ENCODE data around the gene GPR25. TPM values are rescaled to one million over a fixed set of nuclear protein-coding genes. Genes with fewer than 3 reads are reported as not detected.
A peak's percentile ranks its signal among the peaks of the same experiment; 100 is the strongest.

GPR25 gene
- total RNA-seq, 1 experiment from 2014 or later: not detected

GRCh38 chr1:200890027-200890426 lies 17.2 kb downstream of the GPR25 start:
- Histone ChIP-seq H3K4me1 (ENCODE audit: insufficient read depth, low read length, poor library complexity, severe bottlenecking) (no peaks in the 10 kb centered on the region), H3K36me3 (ENCODE audit: insufficient read depth, low read length, poor library complexity, severe bottlenecking) (no peaks in the 10 kb centered on the region), H3K27me3 (replicated peaks; ENCODE audit: insufficient read depth, low read depth, low read length, poor library complexity) (peaks cover 10% of the 10 kb centered on the region), H3K4me3 (ENCODE audit: low read depth, low read length, poor library complexity, severe bottlenecking) (no peak overlapping the region), H3K27ac (ENCODE audit: low read depth, low read length, poor library complexity, severe bottlenecking) (no peak overlapping the region), H3K9me3 (ENCODE audit: low read depth, low read length, poor library complexity, severe bottlenecking) (no peaks in the 10 kb centered on the region)
- intact Hi-C loops (cut with micrococcal nuclease; ENCODE audit: unreplicated experiment): no loop called here
- no TSS peak for BruUV-seq (replicated peaks)
- TF ChIP-seq CTCF (conservative IDR thresholded peaks at IDR 0.05; ENCODE audit: low read depth, low read length): no peak
- no peak for TF ChIP-seq EZH2 (IDR thresholded peaks at IDR 0.05; ENCODE audit: borderline replicate concordance, low read depth, low read length, poor library complexity, severe bottlenecking)
- CTCF ChIA-PET: no interaction called here
- POLR2A ChIA-PET (ENCODE audit: low non-redundant PET): no interaction called here
- no peak for DNase-seq (ENCODE audit: low spot score)

DNA sequence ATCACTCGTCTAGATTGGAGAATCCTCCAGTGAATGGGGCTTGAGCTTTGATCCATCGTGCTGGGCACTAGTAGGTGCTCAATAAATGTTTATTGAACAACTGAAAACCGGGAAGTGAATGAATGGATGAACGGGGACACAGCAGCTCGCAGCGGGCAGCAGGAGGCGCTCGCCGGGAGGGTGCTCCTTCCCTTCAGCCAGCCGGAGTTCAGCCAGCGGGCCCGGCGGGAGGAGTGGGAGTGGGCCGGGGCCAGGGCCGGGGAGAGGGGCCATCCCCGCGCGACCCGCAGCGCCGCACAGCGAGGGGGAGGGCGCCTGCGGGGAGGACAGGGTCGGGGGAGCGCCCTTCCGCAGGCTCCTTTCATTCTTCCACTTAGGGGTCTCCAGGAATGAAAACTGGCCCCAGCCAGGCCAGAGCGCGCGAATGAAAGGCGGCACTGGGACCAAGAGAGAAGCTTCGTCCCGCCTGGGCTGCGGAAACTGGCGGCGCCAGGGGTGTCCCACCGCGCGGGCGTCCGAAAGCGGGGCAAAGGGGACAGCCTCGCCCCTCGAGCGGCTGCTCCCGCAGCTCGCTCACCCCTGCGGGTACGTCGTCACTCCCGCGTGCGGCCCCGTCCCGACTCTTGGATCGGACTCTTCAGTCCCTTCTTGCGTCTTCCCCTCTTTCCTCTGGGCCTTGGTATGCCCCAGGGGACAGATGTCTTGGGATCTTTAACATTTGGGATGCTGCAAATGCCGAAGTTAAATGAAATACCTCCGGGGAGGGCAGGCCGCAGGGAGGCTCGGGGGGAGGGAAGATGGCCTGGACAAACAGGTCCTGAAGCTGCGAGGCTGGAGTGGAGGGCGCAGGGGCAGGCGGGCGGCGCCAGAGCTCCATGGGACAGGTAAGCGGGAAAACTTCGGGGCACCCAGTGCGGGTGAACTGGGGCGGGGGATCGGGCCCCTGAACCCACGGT lies 18.3 kb downstream of the GPR25 start:
- TF ChIP-seq CTCF (conservative IDR thresholded peaks at IDR 0.05; ENCODE audit: low read depth, low read length): peak; percentile 69
- TF ChIP-seq EZH2 (IDR thresholded peaks at IDR 0.05; ENCODE audit: borderline replicate concordance, low read depth, low read length, poor library complexity, severe bottlenecking): no peak
- Histone ChIP-seq H3K4me1 (ENCODE audit: insufficient read depth, low read length, poor library complexity, severe bottlenecking) (no peaks in the 10 kb centered on the region), H3K27ac (ENCODE audit: low read depth, low read length, poor library complexity, severe bottlenecking) (peak overlapping the region; percentile 47), H3K4me3 (ENCODE audit: low read depth, low read length, poor library complexity, severe bottlenecking) (peak overlapping the region; percentile 52), H3K27me3 (replicated peaks; ENCODE audit: insufficient read depth, low read depth, low read length, poor library complexity) (peaks cover 10% of the 10 kb centered on the region), H3K36me3 (ENCODE audit: insufficient read depth, low read length, poor library complexity, severe bottlenecking) (no peaks in the 10 kb centered on the region), H3K9me3 (ENCODE audit: low read depth, low read length, poor library complexity, severe bottlenecking) (no peaks in the 10 kb centered on the region)
- DNase-seq (ENCODE audit: low spot score): peak; percentile 56
- CTCF ChIA-PET: no interaction called here
- BruUV-seq (replicated peaks): no TSS peak
- intact Hi-C loops (cut with micrococcal nuclease; ENCODE audit: unreplicated experiment): no loop called here
- POLR2A ChIA-PET (ENCODE audit: low non-redundant PET): interaction anchor here (0.7 kb wide), 1 partner anchor 11 kb away, joined by 7 read pairs; no protein-coding TSS in a partner anchor

GRCh38 chr1:200891774-200892157 lies 19.0 kb downstream of the GPR25 start:
- no peak for DNase-seq (ENCODE audit: low spot score)
- no peaks in the 10 kb centered on the region for H3K36me3 ChIP-seq (ENCODE audit: insufficient read depth, low read length, poor library complexity, severe bottlenecking)
- CTCF ChIA-PET: no interaction called here
- no peaks in the 10 kb centered on the region for H3K9me3 ChIP-seq (ENCODE audit: low read depth, low read length, poor library complexity, severe bottlenecking)
- H3K27me3 ChIP-seq (replicated peaks; ENCODE audit: insufficient read depth, low read depth, low read length, poor library complexity): peaks cover 10% of the 10 kb centered on the region
- no peak overlapping the region for H3K27ac ChIP-seq (ENCODE audit: low read depth, low read length, poor library complexity, severe bottlenecking)
- BruUV-seq (replicated peaks): no TSS peak
- no peaks in the 10 kb centered on the region for H3K4me1 ChIP-seq (ENCODE audit: insufficient read depth, low read length, poor library complexity, severe bottlenecking)
- POLR2A ChIA-PET (ENCODE audit: low non-redundant PET): no interaction called here
- H3K4me3 ChIP-seq (ENCODE audit: low read depth, low read length, poor library complexity, severe bottlenecking): no peak overlapping the region
- intact Hi-C loops (cut with micrococcal nuclease; ENCODE audit: unreplicated experiment): no loop called here
- TF ChIP-seq CTCF (conservative IDR thresholded peaks at IDR 0.05; ENCODE audit: low read depth, low read length) (no peak), EZH2 (IDR thresholded peaks at IDR 0.05; ENCODE audit: borderline replicate concordance, low read depth, low read length, poor library complexity, severe bottlenecking) (no peak)
